ENCODE results near the gene POMGNT2.

DNA sequence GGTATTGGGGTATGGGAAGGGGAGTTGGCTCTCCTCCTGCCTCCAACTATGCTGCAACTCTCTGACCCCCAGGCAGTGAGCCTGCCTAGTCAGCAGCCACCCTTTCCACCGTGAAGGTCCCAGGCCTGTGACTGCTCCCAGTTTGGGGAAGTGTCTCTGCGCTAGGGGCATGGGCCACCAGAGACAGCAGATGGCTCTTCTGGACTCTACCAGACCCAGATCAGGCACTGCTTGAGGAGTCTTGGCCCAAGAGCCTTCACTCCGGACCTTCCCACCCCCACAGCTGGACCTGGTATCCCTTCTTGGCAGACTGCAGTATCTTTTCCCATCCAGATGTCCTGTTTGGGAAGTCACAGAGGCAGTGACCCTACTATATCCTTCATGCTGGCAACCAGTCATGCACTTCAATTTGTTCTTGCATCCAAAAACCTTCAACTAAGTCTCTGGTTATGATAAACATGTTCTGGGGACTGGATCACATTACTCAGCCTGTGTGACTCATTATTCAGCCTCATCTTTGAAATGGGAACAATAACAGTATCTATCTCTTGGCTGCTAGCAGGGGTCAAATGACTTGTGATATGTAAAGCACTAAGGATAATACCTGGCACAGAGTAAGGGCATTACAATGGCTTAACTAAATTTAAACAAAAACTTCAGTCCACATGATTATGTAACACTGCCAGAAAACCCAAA lies 62.7 kb downstream of the POMGNT2 start:
- TF ChIP-seq, protein P1, sequence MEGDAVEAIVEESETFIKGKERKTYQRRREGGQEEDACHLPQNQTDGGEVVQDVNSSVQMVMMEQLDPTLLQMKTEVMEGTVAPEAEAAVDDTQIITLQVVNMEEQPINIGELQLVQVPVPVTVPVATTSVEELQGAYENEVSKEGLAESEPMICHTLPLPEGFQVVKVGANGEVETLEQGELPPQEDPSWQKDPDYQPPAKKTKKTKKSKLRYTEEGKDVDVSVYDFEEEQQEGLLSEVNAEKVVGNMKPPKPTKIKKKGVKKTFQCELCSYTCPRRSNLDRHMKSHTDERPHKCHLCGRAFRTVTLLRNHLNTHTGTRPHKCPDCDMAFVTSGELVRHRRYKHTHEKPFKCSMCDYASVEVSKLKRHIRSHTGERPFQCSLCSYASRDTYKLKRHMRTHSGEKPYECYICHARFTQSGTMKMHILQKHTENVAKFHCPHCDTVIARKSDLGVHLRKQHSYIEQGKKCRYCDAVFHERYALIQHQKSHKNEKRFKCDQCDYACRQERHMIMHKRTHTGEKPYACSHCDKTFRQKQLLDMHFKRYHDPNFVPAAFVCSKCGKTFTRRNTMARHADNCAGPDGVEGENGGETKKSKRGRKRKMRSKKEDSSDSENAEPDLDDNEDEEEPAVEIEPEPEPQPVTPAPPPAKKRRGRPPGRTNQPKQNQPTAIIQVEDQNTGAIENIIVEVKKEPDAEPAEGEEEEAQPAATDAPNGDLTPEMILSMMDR (IDR thresholded peaks at IDR 0.05; ENCODE audit: insufficient read depth, low read length): no peak
- TF ChIP-seq, protein P2, sequence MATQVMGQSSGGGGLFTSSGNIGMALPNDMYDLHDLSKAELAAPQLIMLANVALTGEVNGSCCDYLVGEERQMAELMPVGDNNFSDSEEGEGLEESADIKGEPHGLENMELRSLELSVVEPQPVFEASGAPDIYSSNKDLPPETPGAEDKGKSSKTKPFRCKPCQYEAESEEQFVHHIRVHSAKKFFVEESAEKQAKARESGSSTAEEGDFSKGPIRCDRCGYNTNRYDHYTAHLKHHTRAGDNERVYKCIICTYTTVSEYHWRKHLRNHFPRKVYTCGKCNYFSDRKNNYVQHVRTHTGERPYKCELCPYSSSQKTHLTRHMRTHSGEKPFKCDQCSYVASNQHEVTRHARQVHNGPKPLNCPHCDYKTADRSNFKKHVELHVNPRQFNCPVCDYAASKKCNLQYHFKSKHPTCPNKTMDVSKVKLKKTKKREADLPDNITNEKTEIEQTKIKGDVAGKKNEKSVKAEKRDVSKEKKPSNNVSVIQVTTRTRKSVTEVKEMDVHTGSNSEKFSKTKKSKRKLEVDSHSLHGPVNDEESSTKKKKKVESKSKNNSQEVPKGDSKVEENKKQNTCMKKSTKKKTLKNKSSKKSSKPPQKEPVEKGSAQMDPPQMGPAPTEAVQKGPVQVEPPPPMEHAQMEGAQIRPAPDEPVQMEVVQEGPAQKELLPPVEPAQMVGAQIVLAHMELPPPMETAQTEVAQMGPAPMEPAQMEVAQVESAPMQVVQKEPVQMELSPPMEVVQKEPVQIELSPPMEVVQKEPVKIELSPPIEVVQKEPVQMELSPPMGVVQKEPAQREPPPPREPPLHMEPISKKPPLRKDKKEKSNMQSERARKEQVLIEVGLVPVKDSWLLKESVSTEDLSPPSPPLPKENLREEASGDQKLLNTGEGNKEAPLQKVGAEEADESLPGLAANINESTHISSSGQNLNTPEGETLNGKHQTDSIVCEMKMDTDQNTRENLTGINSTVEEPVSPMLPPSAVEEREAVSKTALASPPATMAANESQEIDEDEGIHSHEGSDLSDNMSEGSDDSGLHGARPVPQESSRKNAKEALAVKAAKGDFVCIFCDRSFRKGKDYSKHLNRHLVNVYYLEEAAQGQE (IDR thresholded peaks at IDR 0.05; ENCODE audit: insufficient replicate concordance, low read depth): no peak
